GM18507 (cell line): ENCODE measurements around the gene HOXD10.

Experiments
- DNase-seq: peaks from one replicate; pipeline ENCODE4 v3.0.0; 2011; ENCODE audit warnings: low read depth; ENCODE audit not compliant: insufficient read length; ENCODE audit errors: extremely low spot score
- FAIRE-seq: peaks from 2 replicates; lab custom pipeline; 2011; peaks lifted over from hg19 to GRCh38; lab: Jason Lieb, UNC

HOXD10 gene

DNA sequence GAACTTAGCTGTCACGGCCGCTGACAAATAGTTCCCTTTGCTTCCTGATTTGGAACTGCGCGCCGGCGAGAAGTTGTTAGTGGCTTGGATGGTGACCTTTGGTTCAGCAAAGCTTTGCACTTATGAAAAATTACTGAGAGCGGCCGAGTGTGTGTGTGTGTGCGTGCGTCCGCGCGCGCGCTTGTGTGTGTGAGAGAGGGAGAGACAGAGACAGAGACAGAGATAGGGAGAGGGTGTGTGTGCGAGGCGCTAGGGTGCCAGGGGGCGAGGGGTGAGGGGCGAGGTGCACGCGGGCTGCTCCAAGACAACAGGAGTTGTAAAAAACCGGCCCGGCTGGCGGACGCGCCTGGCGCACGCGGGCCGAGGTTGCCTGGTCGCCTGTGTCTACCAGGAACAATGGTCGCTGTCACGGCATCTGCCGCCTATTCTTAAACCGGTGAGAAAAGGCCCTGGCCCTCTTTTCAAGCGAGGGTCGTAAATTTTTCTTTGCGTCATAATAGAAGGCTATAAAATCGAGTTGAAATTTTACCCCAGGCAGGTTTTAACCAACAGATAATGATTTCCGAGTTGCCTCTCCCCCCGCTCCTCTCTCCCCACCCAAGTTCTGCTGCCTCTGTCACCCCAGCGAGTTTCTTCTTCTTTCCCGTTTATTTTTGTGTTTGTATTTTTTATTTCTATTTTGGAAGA is 41.1 kb downstream of the HOXD10 start:
- DNase-seq (no peak), FAIRE-seq (no peak)

DNA sequence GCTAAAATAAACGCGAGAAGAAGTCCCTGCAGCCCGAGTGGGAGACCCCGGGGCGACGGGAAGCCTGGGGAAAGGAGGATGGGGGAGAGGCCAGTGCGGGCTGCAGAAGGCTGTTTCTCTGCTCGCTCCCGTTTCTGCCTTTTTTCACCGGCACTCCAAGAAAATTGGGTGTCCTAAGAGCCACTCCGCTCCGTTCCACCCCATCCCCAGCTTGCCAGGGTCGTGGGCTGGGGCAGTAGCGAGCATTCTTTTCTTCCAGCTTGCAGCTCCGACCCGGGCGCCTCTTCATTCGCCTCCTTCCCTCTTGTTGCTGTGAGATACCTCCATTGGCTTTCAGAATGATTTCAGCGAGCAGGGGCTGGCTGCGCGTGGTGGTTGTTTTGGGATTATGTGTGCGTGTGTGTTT is 41.6 kb downstream of the HOXD10 start:
- no peak for FAIRE-seq
- no peak for DNase-seq

DNA sequence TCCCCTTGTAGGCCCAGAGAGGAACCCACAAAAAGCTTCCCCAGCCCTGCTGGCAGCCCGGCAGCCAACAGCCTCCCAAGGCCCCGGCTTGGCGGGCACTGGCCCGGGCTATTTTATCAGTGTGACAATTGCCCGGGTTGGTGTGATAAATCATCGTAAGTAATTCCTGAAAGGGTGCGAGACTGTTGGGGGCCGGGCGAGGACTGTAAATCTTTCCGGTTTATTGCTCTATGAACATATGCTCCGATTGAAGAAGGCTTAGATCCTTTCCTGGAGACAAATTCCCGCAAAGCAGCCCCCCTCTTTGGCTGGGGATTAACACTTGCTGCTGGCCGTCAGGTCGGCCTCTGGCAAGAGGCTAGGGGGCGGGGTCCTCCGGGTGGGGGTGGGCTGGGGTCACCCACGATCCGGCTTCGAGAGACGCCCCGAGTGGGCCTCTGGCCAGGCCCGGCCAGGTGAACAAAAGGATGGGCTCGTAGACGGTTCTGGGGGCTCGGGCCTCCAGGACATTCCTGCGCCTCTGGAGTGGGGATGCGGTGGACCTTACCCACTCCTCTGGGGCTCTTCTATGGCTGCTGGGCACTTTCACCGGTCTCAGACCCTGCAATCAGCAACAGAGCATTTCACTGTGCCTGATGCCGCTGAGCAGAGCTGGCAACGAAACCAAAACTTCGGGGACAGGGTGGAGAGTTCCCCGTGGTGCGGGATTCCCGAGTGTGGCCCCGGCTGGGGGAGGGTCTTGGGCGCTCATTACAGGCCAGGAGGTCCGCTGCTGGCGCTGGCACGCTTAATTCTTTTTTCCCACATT is 42.5 kb downstream of the HOXD10 start:
- DNase-seq (no peak), FAIRE-seq (no peak)

DNA sequence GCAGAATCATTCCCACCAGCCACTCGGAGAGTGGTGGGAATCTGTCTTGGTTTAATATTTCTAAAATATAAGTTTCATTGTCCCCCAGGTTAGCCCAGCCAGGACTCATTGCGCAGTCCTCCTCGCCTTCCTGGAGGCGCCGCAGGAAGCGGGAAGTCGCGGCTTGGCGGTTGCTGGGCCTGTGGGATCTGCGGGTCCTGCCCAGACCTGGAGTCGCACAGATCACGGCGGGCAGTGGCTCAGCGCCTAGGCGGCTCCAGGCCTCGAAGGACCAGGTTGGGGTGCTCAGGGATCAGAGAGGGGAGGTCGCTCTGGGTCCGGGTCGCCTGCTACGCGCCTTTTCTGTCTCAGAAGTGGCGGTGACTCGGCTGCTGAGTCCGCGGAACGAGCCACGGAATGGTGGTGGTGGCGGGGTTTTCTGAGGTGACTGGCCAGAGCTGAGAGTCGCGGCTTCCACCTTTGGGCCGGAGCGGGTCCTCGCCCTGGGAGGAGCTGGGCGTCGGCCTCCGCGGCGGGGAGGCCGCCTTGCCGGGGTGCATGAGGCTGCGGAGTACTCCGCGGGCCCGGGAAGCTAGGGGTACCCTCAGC is 43.2 kb downstream of the HOXD10 start:
- FAIRE-seq: no peak
- no peak for DNase-seq

DNA sequence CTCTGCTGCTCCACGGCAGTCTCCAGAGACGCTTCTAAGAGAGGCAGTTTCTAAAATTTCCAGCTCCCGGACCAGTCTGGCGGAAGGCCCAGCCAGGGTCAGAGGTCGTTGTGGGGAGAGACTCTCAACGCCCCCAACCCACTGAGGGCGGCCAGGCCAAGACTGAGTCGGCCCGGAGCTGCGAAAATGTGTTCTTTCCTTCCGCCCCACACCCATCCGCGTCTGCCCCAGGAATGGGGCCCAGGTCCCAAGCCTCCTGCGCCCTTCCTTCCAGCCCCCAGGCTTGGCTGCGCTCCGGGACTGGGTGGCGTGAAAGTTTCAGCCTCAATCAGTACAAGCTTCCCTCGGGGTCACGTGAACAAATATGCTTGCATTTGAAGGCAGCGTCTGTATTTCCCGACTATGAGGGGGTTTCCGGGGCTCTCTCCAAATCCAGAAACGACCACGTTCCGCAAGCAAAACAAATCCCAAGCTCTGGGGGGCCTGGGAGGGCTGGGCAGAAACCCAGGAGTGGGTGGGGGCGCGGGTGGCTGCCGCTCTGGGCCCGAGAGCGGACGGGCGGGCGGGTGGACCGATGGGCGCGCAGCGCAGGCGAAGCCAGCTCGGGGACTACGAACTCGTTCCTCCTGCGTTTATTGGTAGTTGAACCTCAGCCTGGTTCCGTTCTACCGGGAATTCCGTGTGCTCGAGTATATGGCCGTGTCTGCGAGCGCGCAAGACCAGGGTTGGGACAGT is 43.8 kb downstream of the HOXD10 start:
- FAIRE-seq (no peak), DNase-seq (no peak)

DNA sequence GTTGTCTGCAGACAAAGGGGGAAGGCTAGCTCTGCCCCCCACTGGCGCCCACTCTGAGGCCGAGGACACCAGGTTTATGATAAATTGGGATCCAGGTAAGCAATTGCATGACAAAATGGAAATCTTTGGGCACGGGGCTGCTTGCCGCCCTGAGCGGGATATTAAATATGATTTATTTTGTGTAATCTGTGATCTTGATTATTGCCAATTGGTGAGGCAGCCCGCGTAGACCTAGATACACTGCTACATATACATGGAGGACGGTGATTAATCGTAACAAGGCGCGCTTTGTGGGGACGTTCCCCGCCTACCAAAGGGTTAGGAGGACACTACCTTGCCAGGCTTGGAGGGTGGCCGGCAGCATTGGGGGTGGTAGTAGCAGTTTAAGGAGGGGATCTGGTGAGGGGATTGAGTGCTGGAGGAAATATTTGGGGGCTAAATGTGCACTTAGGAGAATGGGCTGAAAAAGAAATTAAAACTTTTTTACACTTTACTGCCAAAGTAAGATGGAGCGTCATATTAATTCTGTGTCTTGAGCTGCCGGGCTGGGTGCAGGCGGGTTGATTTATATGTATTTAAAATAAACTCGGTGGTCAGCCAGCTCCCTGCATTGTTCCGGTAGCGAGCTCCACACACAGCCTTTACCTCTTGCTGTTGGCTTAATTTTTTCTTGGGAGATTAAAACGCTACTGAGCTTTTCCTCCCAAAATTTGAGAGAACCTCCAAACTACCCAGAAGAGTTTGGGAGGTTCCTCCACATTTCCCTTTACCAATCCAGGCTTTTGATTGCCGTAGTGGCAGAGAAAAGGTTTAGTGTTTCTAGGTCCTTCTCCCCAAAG is 44.6 kb downstream of the HOXD10 start:
- DNase-seq (no peak), FAIRE-seq (no peak)

DNA sequence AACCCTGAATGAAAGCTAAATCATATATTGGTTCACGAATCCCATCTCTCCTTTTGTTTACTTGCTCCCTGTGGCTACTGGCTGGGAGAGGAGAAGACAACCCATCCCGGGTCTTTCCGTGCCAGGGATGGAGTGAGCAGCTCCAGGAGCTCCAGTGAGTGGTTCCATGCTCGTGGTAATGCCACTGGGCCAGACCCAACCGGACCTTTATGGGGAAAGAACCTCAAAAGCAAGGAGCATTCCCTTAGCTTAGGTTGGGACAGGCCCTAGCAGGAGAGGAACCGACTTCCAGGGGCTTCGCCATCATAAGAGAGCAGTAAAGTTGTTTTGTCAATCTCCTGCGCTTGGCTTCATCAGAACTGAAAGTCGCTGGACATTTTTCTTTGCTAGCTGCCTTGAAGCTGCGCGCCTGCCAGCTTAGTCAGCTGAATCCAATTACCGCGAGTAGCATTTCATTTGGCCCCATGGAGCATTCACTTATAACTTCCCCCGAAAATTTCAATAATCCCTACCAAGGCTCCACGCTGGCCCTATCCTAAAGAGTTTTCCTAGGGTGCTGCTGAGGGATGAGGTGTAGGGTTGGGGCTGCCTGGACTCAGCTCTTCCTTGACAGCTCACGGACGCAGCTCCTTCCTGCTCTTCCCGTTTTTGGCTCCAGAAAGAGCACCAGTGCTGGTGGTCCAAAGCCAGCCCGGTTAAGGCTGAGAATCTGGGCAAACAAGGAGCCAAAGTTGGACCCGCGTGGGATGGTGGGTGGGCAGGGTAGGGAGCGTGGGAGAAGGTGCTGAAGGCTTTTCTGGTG is 45.4 kb downstream of the HOXD10 start:
- DNase-seq: no peak
- no peak for FAIRE-seq

DNA sequence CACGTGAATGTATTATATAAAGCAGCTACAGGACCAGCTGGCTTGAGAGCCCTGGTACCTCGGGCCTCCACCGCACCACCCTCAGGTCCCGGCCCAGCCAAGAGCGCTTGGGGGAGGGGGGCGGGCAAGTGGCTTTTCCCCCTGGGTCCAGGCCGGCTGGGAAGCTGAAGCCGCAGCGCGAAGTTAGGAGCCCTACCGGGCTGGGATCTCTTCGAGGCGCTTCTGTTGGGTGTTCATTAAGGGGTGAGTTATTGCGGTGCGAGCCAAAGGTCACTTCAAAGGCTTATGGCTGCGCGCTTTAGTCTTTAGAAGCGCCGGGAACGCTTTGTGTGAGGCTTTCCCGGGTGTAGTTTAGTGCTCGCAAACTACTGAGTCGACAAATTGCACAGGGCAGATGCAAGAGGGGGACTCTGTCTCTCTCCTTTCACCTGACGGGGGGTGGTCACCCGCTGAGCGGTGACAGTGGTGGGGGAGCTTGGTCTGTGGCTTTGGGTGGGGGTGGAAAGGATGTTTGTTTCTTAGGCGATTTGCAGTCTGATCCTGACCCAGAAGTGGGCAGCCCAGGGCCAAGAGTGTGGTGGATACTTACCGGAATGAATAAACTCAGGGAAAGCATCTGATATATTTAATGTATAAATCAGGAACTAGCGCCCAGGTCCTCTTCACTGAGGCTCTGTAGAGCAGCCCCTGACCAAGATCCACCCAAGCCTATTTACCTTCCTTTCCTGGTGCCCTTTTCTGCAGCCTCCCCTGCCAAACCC is 46.5 kb downstream of the HOXD10 start:
- DNase-seq (no peak), FAIRE-seq (no peak)

DNA sequence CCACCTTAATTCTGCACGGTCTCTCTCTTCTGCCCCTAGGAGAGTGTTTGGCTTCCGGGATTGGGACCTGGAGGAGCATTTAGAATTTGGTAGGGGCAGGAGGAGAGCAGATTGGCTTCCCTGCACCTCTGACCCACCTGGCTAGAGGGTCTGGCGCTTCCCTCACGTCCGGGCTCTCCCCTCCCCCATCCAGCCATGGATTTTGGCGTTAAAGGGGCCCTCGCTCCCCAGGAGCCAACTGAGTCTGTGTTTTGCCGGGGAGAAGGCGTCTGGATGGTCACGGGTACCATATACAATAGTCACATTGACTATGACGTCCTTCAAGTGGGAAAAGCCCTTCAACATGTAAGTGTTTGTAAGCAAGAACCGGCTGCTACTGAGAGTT is 47.1 kb downstream of the HOXD10 start:
- no peak for DNase-seq
- no peak for FAIRE-seq

DNA sequence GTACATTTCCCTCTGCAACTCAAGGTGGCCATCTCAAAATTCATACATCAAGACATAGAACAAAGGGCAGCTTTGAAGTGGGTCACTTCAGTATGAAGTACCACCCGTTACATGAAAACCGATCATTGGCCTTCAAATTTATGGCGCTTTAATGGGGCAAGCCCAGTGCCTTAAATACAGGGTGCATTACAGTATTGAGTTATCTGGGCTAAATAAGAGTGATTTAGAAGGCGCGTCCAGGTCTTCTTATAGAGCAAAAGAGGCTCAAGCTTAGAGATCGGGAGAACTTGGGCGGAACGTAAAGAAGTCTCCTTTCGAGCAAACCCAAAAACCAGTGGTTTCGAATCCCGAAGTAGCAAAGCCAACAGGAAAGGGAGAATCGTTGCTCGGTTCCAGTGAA is 47.6 kb downstream of the HOXD10 start:
- DNase-seq: no peak
- FAIRE-seq: no peak

DNA sequence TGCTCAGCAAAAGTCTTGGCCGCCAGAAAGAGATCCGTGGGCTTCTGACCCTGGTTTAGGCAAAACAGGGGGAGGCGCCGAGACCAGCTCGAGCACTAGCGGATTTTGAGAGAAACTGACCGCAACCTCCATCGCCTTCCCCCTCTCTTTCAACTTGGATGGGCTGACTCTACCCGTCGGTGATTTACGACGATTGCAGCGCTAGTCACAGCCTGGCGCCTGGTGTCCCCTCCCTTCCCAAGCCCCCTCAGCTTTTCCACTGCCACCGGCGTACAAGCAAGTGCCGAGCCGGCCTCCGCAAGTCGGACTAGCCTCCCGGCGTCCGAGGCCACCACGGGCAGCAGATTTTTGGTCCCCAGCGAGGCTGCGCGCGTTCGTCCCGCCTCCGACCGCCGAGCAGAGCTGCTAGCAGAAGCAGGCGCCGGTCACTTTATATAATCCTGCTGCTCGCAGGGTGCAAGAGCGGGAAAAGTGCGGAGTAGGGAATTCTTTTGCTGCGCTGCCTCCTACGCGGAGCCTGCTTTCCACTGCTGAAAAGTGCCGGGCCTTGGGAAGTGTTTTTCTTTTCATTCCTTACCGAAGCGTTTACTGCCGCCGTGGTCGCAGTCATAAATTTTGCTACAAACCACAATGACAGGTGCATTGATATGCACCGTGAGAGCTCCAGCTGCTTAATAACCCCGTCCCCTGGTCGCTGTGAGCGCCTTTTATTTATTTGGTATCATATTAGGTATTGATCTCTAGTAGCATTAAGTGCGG is 48.2 kb downstream of the HOXD10 start:
- FAIRE-seq (no peak), DNase-seq (no peak)

DNA sequence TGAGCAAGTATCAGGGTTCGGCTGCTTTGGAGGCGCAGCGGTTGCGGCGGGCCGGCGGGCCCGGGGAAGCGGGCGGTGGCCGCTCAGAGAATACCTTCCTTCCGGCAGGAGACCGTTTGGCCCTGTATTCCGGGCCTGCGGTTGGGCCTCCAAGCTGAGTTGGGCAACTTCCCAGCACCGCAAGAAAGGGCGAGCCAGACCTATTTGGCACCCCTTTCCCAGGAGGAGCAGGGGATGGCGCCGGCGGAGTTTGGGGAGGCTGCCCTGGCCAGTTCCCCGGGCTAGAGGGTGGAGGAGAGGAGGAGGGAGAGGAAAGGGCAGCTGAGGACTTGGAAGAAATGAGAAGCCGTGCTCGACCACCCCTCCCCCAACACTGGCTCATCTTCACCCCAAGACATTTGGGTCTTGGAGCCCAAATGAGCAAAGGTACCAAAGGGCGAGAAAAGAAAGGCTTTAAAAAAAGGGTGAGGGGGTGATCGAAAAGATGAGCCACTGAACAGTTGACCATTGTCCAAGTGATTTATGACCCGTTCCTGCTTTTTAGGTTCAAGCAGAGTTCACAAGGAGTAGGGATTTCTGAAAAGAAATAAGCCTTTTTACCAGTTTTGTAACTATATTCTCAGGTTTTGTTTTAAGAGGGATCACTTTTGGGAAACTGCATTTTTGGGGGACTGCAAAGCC is 48.9 kb downstream of the HOXD10 start:
- FAIRE-seq: no peak
- DNase-seq: no peak

DNA sequence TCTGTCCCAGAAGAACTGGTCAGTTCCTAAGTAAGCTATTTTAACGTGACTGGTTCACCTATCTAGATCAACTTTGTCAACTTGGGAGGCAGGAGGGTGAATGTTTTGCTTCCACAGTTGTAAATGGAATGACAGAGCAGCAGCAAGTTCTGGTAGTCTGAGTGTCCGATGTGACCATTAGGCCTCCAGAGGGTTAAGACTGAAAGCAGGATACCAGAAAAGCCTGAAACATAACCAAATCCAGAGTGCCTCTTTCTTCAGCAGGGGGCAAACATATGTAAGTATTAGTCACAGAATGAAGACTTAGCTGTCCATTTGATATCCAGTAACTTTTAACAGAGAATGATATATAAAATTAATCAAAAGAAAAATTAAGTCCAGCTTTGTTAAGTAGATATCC is 49.7 kb downstream of the HOXD10 start:
- DNase-seq: no peak
- FAIRE-seq: no peak

DNA sequence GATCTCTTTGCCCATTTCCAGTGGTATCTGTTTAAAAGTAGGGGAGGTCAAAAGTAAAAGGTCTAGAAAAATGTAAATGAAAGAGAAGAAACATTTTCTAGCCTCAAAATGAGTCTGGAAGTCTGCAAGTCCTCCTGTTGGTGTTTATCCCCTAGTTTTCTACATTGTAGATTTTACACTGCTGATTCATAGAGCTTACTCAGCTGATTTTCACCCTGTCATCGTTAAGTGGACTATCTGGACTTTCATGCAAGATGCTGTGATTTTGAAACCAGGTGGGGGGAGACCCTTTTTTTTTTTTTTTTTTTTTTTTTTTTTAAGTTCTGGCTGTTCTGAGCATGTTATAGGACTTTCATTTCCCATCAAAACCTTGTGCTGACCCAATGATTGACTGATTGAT is 50.8 kb downstream of the HOXD10 start:
- FAIRE-seq (no peak), DNase-seq (no peak)

DNA sequence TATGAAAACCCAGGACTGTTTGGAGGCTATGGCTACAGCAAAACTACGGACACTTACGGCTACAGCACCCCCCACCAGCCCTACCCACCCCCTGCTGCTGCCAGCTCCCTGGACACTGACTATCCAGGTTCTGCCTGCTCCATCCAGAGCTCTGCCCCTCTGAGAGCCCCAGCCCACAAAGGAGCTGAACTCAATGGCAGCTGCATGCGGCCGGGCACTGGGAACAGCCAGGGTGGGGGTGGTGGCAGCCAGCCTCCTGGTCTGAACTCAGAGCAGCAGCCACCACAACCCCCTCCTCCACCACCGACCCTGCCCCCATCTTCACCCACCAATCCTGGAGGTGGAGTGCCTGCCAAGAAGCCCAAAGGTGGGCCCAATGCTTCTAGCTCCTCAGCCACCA is 52.6 kb downstream of the HOXD10 start:
- no peak for FAIRE-seq
- DNase-seq: no peak
